SK-N-SH treated with all-trans-retinoic acid at 6 μM for 48 hours (cell line): ENCODE measurements around the gene SYK.

Experiments
- ARNTL ChIP-seq: fragments of 450-650 bp; formaldehyde crosslinking; IDR thresholded peaks from 2 replicates; pipeline ENCODE4 v1.5.0; 2020; ENCODE audit warnings: low read depth, mild to moderate bottlenecking, moderate library complexity, borderline replicate concordance
- ESRRG ChIP-seq: fragments of 250-450 bp; sonication (Bioruptor Pico); IDR thresholded peaks from 2 replicates; pipeline ENCODE4 v1.6.1; 2021; ENCODE audit warnings: mild to moderate bottlenecking
- ISL1 ChIP-seq: fragments of 250-450 bp; sonication (Bioruptor Pico); IDR thresholded peaks from 2 replicates; pipeline ENCODE4 v2.1.2; 2022; ENCODE audit warnings: mild to moderate bottlenecking, moderate library complexity
- PATZ1 ChIP-seq: fragments of 250-450 bp; sonication (Bioruptor Pico); IDR thresholded peaks from 2 replicates; pipeline ENCODE4 v1.8.0; 2020; ENCODE audit warnings: mild to moderate bottlenecking, moderate library complexity, borderline replicate concordance
- POU6F1 ChIP-seq: fragments of 250-450 bp; sonication (Bioruptor Pico); IDR thresholded peaks from 2 replicates; pipeline ENCODE4 v1.8.0; 2021; ENCODE audit warnings: low read depth, mild to moderate bottlenecking, moderate library complexity, borderline replicate concordance
- PPARA ChIP-seq: fragments of 250-450 bp; sonication (Bioruptor Pico); IDR thresholded peaks from 2 replicates; pipeline ENCODE4 v1.5.0; 2020; ENCODE audit warnings: mild to moderate bottlenecking, borderline replicate concordance
- RARB ChIP-seq: fragments of 250-450 bp; sonication (Bioruptor Pico); IDR thresholded peaks from 2 replicates; pipeline ENCODE4 v1.8.0; 2021; ENCODE audit warnings: mild to moderate bottlenecking, moderate library complexity
- TOX ChIP-seq: fragments of 250-450 bp; sonication (Bioruptor Pico); IDR thresholded peaks from 2 replicates; pipeline ENCODE4 v1.8.0; 2021; ENCODE audit warnings: mild to moderate bottlenecking, moderate library complexity, borderline replicate concordance
- ZFP3 ChIP-seq: fragments of 250-450 bp; sonication (Bioruptor Pico); IDR thresholded peaks from 2 replicates; pipeline ENCODE4 v1.5.0; 2020; ENCODE audit warnings: mild to moderate bottlenecking, moderate library complexity
- ZNF70 ChIP-seq: fragments of 450-650 bp; formaldehyde crosslinking; IDR thresholded peaks from 2 replicates; pipeline ENCODE4 v1.5.0; 2020; ENCODE audit warnings: mild to moderate bottlenecking, moderate library complexity
- ZNF8 ChIP-seq: fragments of 450-650 bp; formaldehyde crosslinking; IDR thresholded peaks from 2 replicates; pipeline ENCODE4 v1.5.0; 2020; ENCODE audit warnings: mild to moderate bottlenecking, moderate library complexity

- TF ChIP-seq ZFP3 (CRISPR knock-in tag): no peak
- TF ChIP-seq ESRRG: no peak
- TF ChIP-seq ARNTL: no peak
- TF ChIP-seq ZNF70 (CRISPR knock-in tag): no peak
- TF ChIP-seq PATZ1: no peak
- TF ChIP-seq RARB (CRISPR knock-in tag): no peak
- no peak for TF ChIP-seq PPARA (CRISPR knock-in tag)
- TF ChIP-seq ISL1 (CRISPR knock-in tag): no peak
- TF ChIP-seq TOX (CRISPR knock-in tag): no peak
- TF ChIP-seq POU6F1 (CRISPR knock-in tag): no peak
- TF ChIP-seq ZNF8 (CRISPR knock-in tag): no peak
Observed at GRCh38 chr9:90773617-90774016, 28.0 kb upstream of the SYK start.
